Spleen (tissue), 11 donors: ENCODE measurements around the gene ZNF451. TPM values are rescaled to one million over a fixed set of nuclear protein-coding genes. Genes with fewer than 3 reads are reported as not detected.

ENCODE experiments used
- DNase-seq: peaks from one replicate; pipeline ENCODE4 v3.0.0-alpha.2; 2020
- H3K27ac ChIP-seq, 8 donors: fragments of 200-600 bp; sonication (generic) in 7 of 8; 1 replicate in 4 of 8; 2 replicates in 4 of 8; pipeline versions ENCODE4 v1.5.0 to v1.8.0; 2016 to 2021; ENCODE audit warnings: inconsistent platforms in 4 of 8, mild to moderate bottlenecking in 4 of 8, moderate library complexity in 1 of 8
- H3K27me3 ChIP-seq, 7 donors: fragments of 200-600 bp; sonication (generic) in 6 of 7; replicated peaks in 1 of 7; 1 replicate in 4 of 7; 2 replicates in 3 of 7; pipeline versions ENCODE4 v1.5.0 to v1.8.0; 2016 to 2021; ENCODE audit warnings: inconsistent platforms in 3 of 7, mild to moderate bottlenecking in 1 of 7
- H3K36me3 ChIP-seq, 6 donors: fragments of 200-600 bp; sonication (generic) in 5 of 6; 1 replicate in 4 of 6; 2 replicates in 2 of 6; pipeline versions ENCODE4 v1.5.0 to v1.8.0; 2016 to 2021; ENCODE audit warnings: inconsistent platforms in 2 of 6
- H3K4me1 ChIP-seq, 6 donors: fragments of 200-600 bp; sonication (generic) in 5 of 6; 1 replicate in 3 of 6; 2 replicates in 3 of 6; pipeline versions ENCODE4 v1.5.0 to v1.8.0; 2016 to 2021; ENCODE audit warnings: inconsistent platforms in 3 of 6
- H3K4me3 ChIP-seq, 8 donors: fragments of 200-600 bp; sonication (generic) in 7 of 8; 1 replicate in 4 of 8; 2 replicates in 4 of 8; pipeline versions ENCODE4 v1.5.0 to v1.8.0; 2016 to 2021; ENCODE audit warnings: inconsistent platforms in 4 of 8, mild to moderate bottlenecking in 4 of 8, moderate library complexity in 2 of 8
- H3K9me3 ChIP-seq, 8 donors: fragments of 200-600 bp; sonication (generic) in 7 of 8; 1 replicate in 4 of 8; 2 replicates in 4 of 8; pipeline versions ENCODE4 v1.5.0 to v1.8.0; 2016 to 2021; ENCODE audit warnings: inconsistent platforms in 4 of 8
- CTCF ChIP-seq, 11 experiments: fragments of 200-600 bp in 7 of 11; fragments of 450-650 bp in 4 of 11; sonication (generic) in 4 of 11; IDR thresholded peaks in 8 of 11; conservative IDR thresholded peaks in 3 of 11; 1 replicate in 7 of 11; 2 replicates in 4 of 11; pipeline versions ENCODE4 v1.4.0 to v1.8.0; 2016 to 2021; ENCODE audit warnings: antibody characterized with exemption in 11 of 11, inconsistent platforms in 4 of 11, mild to moderate bottlenecking in 1 of 11
- POLR2A ChIP-seq, 3 donors: fragments of 450-650 bp; IDR thresholded peaks; one replicate each; pipeline ENCODE4 v1.5.1; 2017; ENCODE audit warnings: antibody characterized with exemption in 3 of 3, mild to moderate bottlenecking in 1 of 3
- POLR2AphosphoS5 ChIP-seq, 3 donors: sonication (generic); formaldehyde crosslinking; IDR thresholded peaks; one replicate each; pipeline ENCODE4 v1.5.1; 2017; ENCODE audit warnings: antibody characterized with exemption in 3 of 3
- WGBS, 5 donors: extraction: QIAGEN DNeasy Blood & Tissue Kit in 3 of 5; methylation state at CpG; one replicate each; pipeline versions ENCODE4 v1.1.5 to v1.1.7; 2013 to 2018; 5-methylcytosine and 5-hydroxymethylcytosine counted together
- intact Hi-C: fragments of 100-400 bp; cut with DNase I; formaldehyde crosslinking; loops from one replicate; pipeline ENCODE4 v1.15.0; 2023; ENCODE audit warnings: low total_unique reads
- polyA plus RNA-seq, 3 donors: library from polyadenylated mRNA; stranded (reverse); fragments of 200-250 nt; gene quantifications; one replicate each; pipeline ENCODE4 v1.2.1, GENCODE V29; 2013
- total RNA-seq, 7 donors: library from RNA; depleted of rRNA in 3 of 7; stranded (reverse); fragments of >200 nt in 3 of 7; fragmentation: NEBNext Ultra II Directional in 4 of 7; extraction: Animal tissue kit (Norgen Biotek cat#: 25700) in 4 of 7; gene quantifications; one replicate each; pipeline versions ENCODE4 v1.1.0 to v1.2.1, GENCODE V29; 2016 to 2021
- donor health status: healthy with polysubstance abuse.
- donor health status: DM: no; HTN: no; CAD: no; lungs with moderate emphysema.
- donor health status: DM: no; HTN: no; CAD: no.
- donor health status: Bipolar disorder and iron deficiency.
- donor health status: healthy.
- donor health status: DM: no; HTN: no; CAD: no.
- donor health status: DM: yes; HTN: yes; CAD: no.

ZNF451 gene
- total and polyA plus RNA-seq, 10 donors, result 11.1 to 117 (median 72.1) TPM

- no peak for DNase-seq
Observed at GRCh38 chr6:57217270-57217669, 127.3 kb downstream of the ZNF451 start.

More at GRCh38 chr6:57217270-57217669, 127.3 kb downstream of the ZNF451 start:
- peaks cover 0 to 15% (median 5%) of the 10 kb centered on the region in 6 donors for H3K4me1 ChIP-seq
- no peaks in the 10 kb centered on the region for H3K9me3 ChIP-seq
- peaks cover 0 to 6% (median 0%) of the 10 kb centered on the region in 7 donors for H3K27me3 ChIP-seq
- TF ChIP-seq POLR2AphosphoS5 (IDR thresholded peaks at IDR 0.05) (no peak), POLR2A (IDR thresholded peaks at IDR 0.05) (no peak), CTCF (IDR thresholded peaks at IDR 0.05 in 8 of 11, conservative IDR thresholded peaks at IDR 0.05 in 3 of 11) (no peak)
- H3K27ac ChIP-seq, result no peak overlapping the region
- no peaks in the 10 kb centered on the region for H3K36me3 ChIP-seq
- 95 to 99% (median 98%) methylated on average over 11 of the region's 11 CpGs for WGBS, 5 donors
- intact Hi-C loops, result no loop called here
- H3K4me3 ChIP-seq, result no peak overlapping the region

Other genes with a start within 250 kb of the ZNF451 start
- 1 to 10 TPM in 1 of 7 donors, under 1 TPM in 5, not detected in 1; 0.26 to 1.0 (median 0.56) TPM for gene BEND6, start 135.1 kb upstream of the ZNF451 start, total RNA-seq
- under 1 TPM; 0.32 to 0.50 (median 0.39) TPM for gene BEND6, start 135.1 kb upstream of the ZNF451 start, polyA plus RNA-seq
- gene KIAA1586, start 43.5 kb upstream of the ZNF451 start, total RNA-seq, result 10 to 100 TPM; 13.5 to 19.8 (median 16.1) TPM
- gene KIAA1586, start 43.5 kb upstream of the ZNF451 start, polyA plus RNA-seq, result 1 to 10 TPM; 2.6 to 4.7 (median 3.5) TPM
- gene BAG2, start 82.1 kb downstream of the ZNF451 start, total RNA-seq, result 1 to 10 TPM; 1.6 to 3.8 (median 2.0) TPM
- gene BAG2, start 82.1 kb downstream of the ZNF451 start, polyA plus RNA-seq, result 1 to 10 TPM in 2 of 3 donors, under 1 TPM in 1; 0.98 to 2.0 (median 1.8) TPM
- gene RAB23, start 132.1 kb downstream of the ZNF451 start, total RNA-seq, result 1 to 10 TPM; 1.7 to 3.9 (median 2.2) TPM
- gene RAB23, start 132.1 kb downstream of the ZNF451 start, polyA plus RNA-seq, result 1 to 10 TPM in 2 of 3 donors, under 1 TPM in 1; 0.89 to 2.6 (median 1.7) TPM
- 10 to 100 TPM; 12.0 to 20.2 (median 16.8) TPM for gene PRIM2, start 227.4 kb downstream of the ZNF451 start, total RNA-seq
- 1 to 10 TPM; 6.0 to 7.3 (median 7.1) TPM for gene PRIM2, start 227.4 kb downstream of the ZNF451 start, polyA plus RNA-seq